Keratinocyte (primary cell): ENCODE data around the gene PLA2G15. TPM values are rescaled to one million over a fixed set of nuclear protein-coding genes. Genes with fewer than 3 reads are reported as not detected.

Source experiments
- DNase-seq: peaks from one replicate; pipeline ENCODE4 v3.0.0-alpha.2; 2011; ENCODE audit warnings: low read depth, missing footprints, low spot score
- FAIRE-seq: peaks from 2 replicates; lab custom pipeline; 2011; peaks lifted over from hg19 to GRCh38; lab: Jason Lieb, UNC
- H2AFZ ChIP-seq: 2 replicates; pipeline ENCODE4 v1.6.0; 2012; ENCODE audit warnings: low read length, control low read depth, inconsistent platforms; ENCODE audit not compliant: control insufficient read depth
- H3K27ac ChIP-seq: 2 replicates; pipeline ENCODE4 v1.5.1; 2011; ENCODE audit warnings: low read length; ENCODE audit not compliant: control insufficient read depth, insufficient read depth
- H3K27me3 ChIP-seq: 3 replicates; pipeline ENCODE4 v1.6.0; 2011; ENCODE audit warnings: low read length; ENCODE audit not compliant: control insufficient read depth, insufficient read depth; ENCODE audit errors: extremely low read depth
- H3K36me3 ChIP-seq, 2 experiments: 2 replicates in 1 of 2; 3 replicates in 1 of 2; pipeline ENCODE4 v1.5.1; 2011; ENCODE audit warnings: low read length in 2 of 2, mild to moderate bottlenecking in 1 of 2; ENCODE audit not compliant: control insufficient read depth in 2 of 2, insufficient read depth in 2 of 2; ENCODE audit errors: extremely low read depth in 1 of 2
- H3K4me1 ChIP-seq: 3 replicates; pipeline ENCODE4 v1.5.1; 2011; ENCODE audit warnings: low read length; ENCODE audit not compliant: control insufficient read depth, insufficient read depth; ENCODE audit errors: extremely low read depth
- H3K4me2 ChIP-seq: 3 replicates; pipeline ENCODE4 v1.6.0; 2011; ENCODE audit warnings: low read depth, low read length; ENCODE audit not compliant: control insufficient read depth, insufficient read depth; ENCODE audit errors: extremely low read depth
- H3K4me3 ChIP-seq, 3 experiments: fragments of 200-600 bp in 1 of 3; sonication (generic) in 1 of 3; 2 replicates in 2 of 3; 3 replicates in 1 of 3; pipeline ENCODE4 v1.5.1; 2011 to 2016; ENCODE audit warnings: low read length in 3 of 3, mild to moderate bottlenecking in 3 of 3, control low read depth in 2 of 3, inconsistent platforms in 1 of 3, low read depth in 1 of 3, mixed read lengths in 1 of 3, mixed run types in 1 of 3, moderate library complexity in 1 of 3; ENCODE audit not compliant: control insufficient read depth in 2 of 3, insufficient read depth in 2 of 3; ENCODE audit errors: extremely low read depth in 1 of 3
- H3K79me2 ChIP-seq: 2 replicates; pipeline ENCODE4 v1.6.0; 2012; ENCODE audit warnings: low read length; ENCODE audit not compliant: control insufficient read depth, insufficient read depth
- H3K9ac ChIP-seq: 3 replicates; pipeline ENCODE4 v1.6.0; 2011; ENCODE audit warnings: low read length; ENCODE audit not compliant: control insufficient read depth, insufficient read depth; ENCODE audit errors: extremely low read depth
- H3K9me1 ChIP-seq: 3 replicates; pipeline ENCODE4 v1.6.0; 2011; ENCODE audit warnings: low read length; ENCODE audit not compliant: control insufficient read depth, insufficient read depth; ENCODE audit errors: extremely low read depth
- H3K9me3 ChIP-seq: 2 replicates; pipeline ENCODE4 v1.5.1; 2012; ENCODE audit warnings: low read depth, low read length; ENCODE audit not compliant: control insufficient read depth
- H4K20me1 ChIP-seq: 3 replicates; pipeline ENCODE4 v1.6.0; 2011; ENCODE audit warnings: low read length; ENCODE audit not compliant: control insufficient read depth, insufficient read depth; ENCODE audit errors: extremely low read depth
- CTCF ChIP-seq, 3 experiments: IDR thresholded peaks in 1 of 3; conservative IDR thresholded peaks in 1 of 3; optimal IDR thresholded peaks in 1 of 3; 2 replicates in 2 of 3; 3 replicates in 1 of 3; pipeline versions ENCODE3 to v1.5.1; 2011; ENCODE audit warnings: low read length in 3 of 3, mild to moderate bottlenecking in 3 of 3, moderate library complexity in 2 of 3, control low read depth in 1 of 3, inconsistent platforms in 1 of 3; ENCODE audit not compliant: insufficient read depth in 2 of 3; ENCODE audit errors: extremely low read depth in 1 of 3
- EZH2 ChIP-seq: IDR thresholded peaks from one replicate; pipeline ENCODE4 v1.6.1; 2012; ENCODE audit warnings: inconsistent platforms, mild to moderate bottlenecking, low read length, moderate library complexity
- dilution Hi-C: fragments of 300-500 bp; cut with MboI; formaldehyde crosslinking; loops from one replicate; pipeline ENCODE4 v1.7.0; 2020; ENCODE audit warnings: low sequenced_read_pairs; ENCODE audit not compliant: extremely low pct_ligation_motif_present
- polyA minus RNA-seq, 3 experiments: library from RNA; depleted of rRNA, polyadenylated mRNA; stranded (reverse); fragments of >200 nt; gene quantifications; 1 replicate in 1 of 3; 2 replicates in 1 of 3; 3 replicates in 1 of 3; pipeline ENCODE4 v1.2.3, GENCODE V29; 2011
- polyA plus RNA-seq, 5 experiments: library from polyadenylated mRNA; depleted of rRNA in 3 of 5; stranded (reverse) in 3 of 5; stranded (forward) in 1 of 5; unstranded in 1 of 5; fragments of >200 nt; gene quantifications; 1 replicate in 1 of 5; 2 replicates in 3 of 5; 3 replicates in 1 of 5; pipeline versions ENCODE4 v1.2.1 to v1.2.3, GENCODE V29; 2011 to 2012; ENCODE audit warnings: missing spikeins in 2 of 5, low read depth in 1 of 5, low replicate concordance in 1 of 5

Gene PLA2G15
- 9.2 to 16.6 TPM (median 12.1 TPM) in 3 replicates for polyA plus RNA-seq
- 11.9 TPM for polyA plus RNA-seq (2011; ENCODE audit: low read depth)
- 4.5 and 7.1 TPM in 2 replicates for polyA plus RNA-seq (2011; cell fraction: cytosol; rRNA removed)
- 26.5 and 29.3 TPM in 2 replicates for polyA plus RNA-seq (2011; cell fraction: nucleus; rRNA removed)
- polyA plus RNA-seq (2012; ENCODE audit: low replicate concordance), result 11.6 and 11.8 TPM in 2 replicates
- polyA minus RNA-seq, result 11.7 to 22.2 TPM (median 18.8 TPM) in 3 replicates
- polyA minus RNA-seq (2011; cell fraction: cytosol; rRNA and poly(A)+ RNA removed), result 13.6 TPM
- polyA minus RNA-seq (2011; cell fraction: nucleus; rRNA and poly(A)+ RNA removed), result 21.2 and 24.3 TPM in 2 replicates

GRCh38 chr16:68244903-68245853 lies at the start of gene PLA2G15:
Gene PLA2G15 (plus strand): TSS chr16:68245373. CDS start chr16:68245427, 54 bp downstream.
- Histone ChIP-seq H2AFZ (peak within 1 kb of the TSS; percentile 98), H3K4me1 (peaks cover 18% of the 10 kb centered on the region), H3K4me3 (peak within 1 kb of the TSS; percentile 94 to 97 (median 96)), H3K9me3 (no peaks in the 10 kb centered on the region), H3K9ac (peak within 1 kb of the TSS; percentile 72), H4K20me1 (no peaks in the 10 kb centered on the region), H3K36me3 (peaks cover 0 to 5% of the 10 kb centered on the region in 2 experiments), H3K27me3 (no peaks in the 10 kb centered on the region), H3K4me2 (peak within 1 kb of the TSS; percentile 97), H3K27ac (peak within 1 kb of the TSS; percentile 31), H3K9me1 (peaks cover 3% of the 10 kb centered on the region), H3K79me2 (no peaks in the 10 kb centered on the region)
- DNase-seq (no peak), FAIRE-seq (no peak)
- dilution Hi-C loops, result no loop called here
- no peak for TF ChIP-seq CTCF (optimal IDR thresholded peaks at IDR 0.05 in 1 of 3, IDR thresholded peaks at IDR 0.05 in 1 of 3, conservative IDR thresholded peaks at IDR 0.05 in 1 of 3; ENCODE audit: extremely low read depth in 1 of 3, insufficient read depth in 2 of 3, low read length in 3 of 3)

- Histone ChIP-seq H3K27ac (no peak overlapping the region), H3K9me1 (no peaks in the 10 kb centered on the region), H3K36me3 (no peaks in the 10 kb centered on the region), H3K79me2 (no peaks in the 10 kb centered on the region), H3K9ac (no peak overlapping the region), H3K27me3 (no peaks in the 10 kb centered on the region), H3K4me2 (no peak overlapping the region), H2AFZ (no peak overlapping the region), H4K20me1 (no peaks in the 10 kb centered on the region), H3K4me3 (no peak overlapping the region), H3K9me3 (no peaks in the 10 kb centered on the region), H3K4me1 (no peaks in the 10 kb centered on the region)
- DNase-seq (no peak), FAIRE-seq (no peak)
- TF ChIP-seq EZH2, result no peak
- no peak for TF ChIP-seq CTCF (optimal IDR thresholded peaks at IDR 0.05 in 1 of 3, IDR thresholded peaks at IDR 0.05 in 1 of 3, conservative IDR thresholded peaks at IDR 0.05 in 1 of 3; ENCODE audit: extremely low read depth in 1 of 3, insufficient read depth in 2 of 3, low read length in 3 of 3)
- dilution Hi-C loops, result no loop called here
Measured at GRCh38 chr16:68197250-68197649, 47.9 kb upstream of the PLA2G15 start.
